Measurements from ENCODE around the gene ENO4. TPM values are rescaled to one million over a fixed set of nuclear protein-coding genes. Genes with fewer than 3 reads are reported as not detected.

ENO4 gene
- total RNA-seq, 1 donor from 2014 or later, result not detected

GRCh38 chr10:116803451-116804249 is 45.6 kb upstream of the ENO4 start:
- no peak for DNase-seq (ENCODE audit: low spot score in 2 of 2)
- no peaks in the 10 kb centered on the region for H3K9me3 ChIP-seq
- H3K27me3 ChIP-seq, result no peaks in the 10 kb centered on the region
- H3K4me1 ChIP-seq, result no peaks in the 10 kb centered on the region
- intact Hi-C loops (cut with DNase I), result no loop called here
- no peak overlapping the region for H3K4me3 ChIP-seq
- TF ChIP-seq CTCF (IDR thresholded peaks at IDR 0.05), result no peak
- no peak overlapping the region for H3K27ac ChIP-seq
- no peaks in the 10 kb centered on the region for H3K36me3 ChIP-seq

- intact Hi-C loops (cut with DNase I), result no loop called here
These were observed 40.6 kb upstream of the ENO4 start for GRCh38 chr10:116808706-116809105.

GRCh38 chr10:116809483-116810119 is 39.7 kb upstream of the ENO4 start:
- TF ChIP-seq CTCF (IDR thresholded peaks at IDR 0.05), result peak in 1 of 3 experiments; percentile 29
- Histone ChIP-seq H3K27ac (no peak overlapping the region), H3K9me3 (no peaks in the 10 kb centered on the region), H3K36me3 (no peaks in the 10 kb centered on the region), H3K4me1 (no peaks in the 10 kb centered on the region), H3K27me3 (no peaks in the 10 kb centered on the region), H3K4me3 (no peak overlapping the region)
- DNase-seq (ENCODE audit: low spot score in 2 of 2), result no peak
- intact Hi-C loops (cut with DNase I), result no loop called here

More at GRCh38 chr10:116808706-116809105, 40.6 kb upstream of the ENO4 start:
- Histone ChIP-seq H3K9me3 (no peaks in the 10 kb centered on the region), H3K27ac (no peak overlapping the region), H3K4me1 (no peaks in the 10 kb centered on the region), H3K27me3 (no peaks in the 10 kb centered on the region), H3K4me3 (no peak overlapping the region), H3K36me3 (no peaks in the 10 kb centered on the region)
- TF ChIP-seq CTCF (IDR thresholded peaks at IDR 0.05), result no peak
- DNase-seq (ENCODE audit: low spot score in 2 of 2), result no peak

- TF ChIP-seq CTCF (IDR thresholded peaks at IDR 0.05), result no peak
- intact Hi-C loops (cut with DNase I), result no loop called here
- H3K4me1 ChIP-seq, result no peaks in the 10 kb centered on the region
- H3K27ac ChIP-seq, result no peak overlapping the region
- no peak for DNase-seq (ENCODE audit: low spot score in 2 of 2)
- H3K9me3 ChIP-seq, result no peaks in the 10 kb centered on the region
- H3K27me3 ChIP-seq, result no peaks in the 10 kb centered on the region
- no peak overlapping the region for H3K4me3 ChIP-seq
- H3K36me3 ChIP-seq, result no peaks in the 10 kb centered on the region
These were observed 39.2 kb upstream of the ENO4 start for GRCh38 chr10:116810120-116810500.

- no peak for DNase-seq (ENCODE audit: low spot score in 2 of 2)
- Histone ChIP-seq H3K27ac (no peak overlapping the region), H3K4me1 (no peaks in the 10 kb centered on the region), H3K4me3 (no peak overlapping the region), H3K27me3 (no peaks in the 10 kb centered on the region), H3K9me3 (no peaks in the 10 kb centered on the region), H3K36me3 (no peaks in the 10 kb centered on the region)
- intact Hi-C loops (cut with DNase I), result no loop called here
- TF ChIP-seq CTCF (IDR thresholded peaks at IDR 0.05), result no peak
These were observed 38.4 kb upstream of the ENO4 start for GRCh38 chr10:116810895-116811294.
